Adrenal gland (tissue), 5 donors: ENCODE measurements around the gene NUDT21.

Source experiments
- POLR2A ChIP-seq, 2 donors: fragments of 450-650 bp; IDR thresholded peaks; one replicate each; pipeline ENCODE4 v1.6.1; 2017; ENCODE audit warnings: antibody characterized with exemption in 2 of 2, mild to moderate bottlenecking in 2 of 2, moderate library complexity in 1 of 2
- TF ChIP-seq, protein P1 (sequence below), 6 experiments: fragments of 450-650 bp in 4 of 6; fragments of 200-600 bp in 2 of 6; sonication (generic) in 1 of 6; IDR thresholded peaks; 1 replicate in 5 of 6; 2 replicates in 1 of 6; pipeline versions ENCODE4 v1.5.1 to v1.8.0; 2016 to 2021; ENCODE audit warnings: antibody characterized with exemption in 6 of 6, mild to moderate bottlenecking in 2 of 6, moderate library complexity in 1 of 6
- donor health status: DM: no; HTN: no; CAD: no.

DNA sequence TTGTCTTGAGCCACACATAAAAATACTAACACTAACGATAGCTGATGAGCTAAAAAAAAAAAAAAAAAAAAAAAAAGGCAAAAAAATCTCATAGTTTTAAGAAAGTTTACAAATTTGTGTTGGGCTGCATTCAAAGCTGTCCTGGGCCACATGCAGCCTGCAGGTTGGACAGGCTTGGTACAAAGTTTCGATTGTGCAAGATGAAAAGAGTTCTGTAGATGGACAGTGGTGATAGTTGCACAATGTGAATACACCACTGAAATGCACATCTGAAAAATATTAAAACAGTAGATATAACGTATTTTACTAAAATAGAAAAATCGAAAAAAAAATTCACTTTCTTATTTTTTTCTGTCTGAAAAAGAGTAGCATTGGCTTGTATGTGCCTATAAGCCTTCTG is 68.7 kb downstream of the NUDT21 start:
- TF ChIP-seq, protein P1, sequence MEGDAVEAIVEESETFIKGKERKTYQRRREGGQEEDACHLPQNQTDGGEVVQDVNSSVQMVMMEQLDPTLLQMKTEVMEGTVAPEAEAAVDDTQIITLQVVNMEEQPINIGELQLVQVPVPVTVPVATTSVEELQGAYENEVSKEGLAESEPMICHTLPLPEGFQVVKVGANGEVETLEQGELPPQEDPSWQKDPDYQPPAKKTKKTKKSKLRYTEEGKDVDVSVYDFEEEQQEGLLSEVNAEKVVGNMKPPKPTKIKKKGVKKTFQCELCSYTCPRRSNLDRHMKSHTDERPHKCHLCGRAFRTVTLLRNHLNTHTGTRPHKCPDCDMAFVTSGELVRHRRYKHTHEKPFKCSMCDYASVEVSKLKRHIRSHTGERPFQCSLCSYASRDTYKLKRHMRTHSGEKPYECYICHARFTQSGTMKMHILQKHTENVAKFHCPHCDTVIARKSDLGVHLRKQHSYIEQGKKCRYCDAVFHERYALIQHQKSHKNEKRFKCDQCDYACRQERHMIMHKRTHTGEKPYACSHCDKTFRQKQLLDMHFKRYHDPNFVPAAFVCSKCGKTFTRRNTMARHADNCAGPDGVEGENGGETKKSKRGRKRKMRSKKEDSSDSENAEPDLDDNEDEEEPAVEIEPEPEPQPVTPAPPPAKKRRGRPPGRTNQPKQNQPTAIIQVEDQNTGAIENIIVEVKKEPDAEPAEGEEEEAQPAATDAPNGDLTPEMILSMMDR (IDR thresholded peaks at IDR 0.05) = no peak
- TF ChIP-seq POLR2A (IDR thresholded peaks at IDR 0.05) = no peak
